HepG2 (cell line): ENCODE data around the gene PTGER3. TPM values are rescaled to one million over a fixed set of nuclear protein-coding genes. Genes with fewer than 3 reads are reported as not detected.

Source experiments
- ATAC-seq: fragments of 200-7000 bp; cut with Tn5 transposase; 3 replicates; pipeline ENCODE4 v1.9.1; 2020; ENCODE audit warnings: mild to moderate bottlenecking, moderate library complexity
- BruUV-seq: library from RNA; stranded (reverse); fragments of 400-500 nt; replicated peaks from 2 replicates; lab custom pipeline; 2021; lab: Mats Ljungman, UMichigan
- CTCF ChIA-PET: fragments of 300-600 bp; formaldehyde crosslinking; extraction: SDS; loops from one replicate; lab custom pipeline; 2021; ENCODE audit warnings: low total read pairs, inconsistent platforms, low intra/inter-chr PET ratio; lab: Yijun Ruan, JAX
- POLR2A ChIA-PET: fragments of 350-600 bp; sonication (Branson Sonifier 250); formaldehyde crosslinking; loops from one replicate; lab custom pipeline; 2020; ENCODE audit warnings: antibody characterized with exemption, inconsistent platforms; lab: Yijun Ruan, JAX
- DNase-seq: peaks from one replicate; pipeline ENCODE4 v3.0.0-alpha.2; 2015; ENCODE audit warnings: low spot score
- FAIRE-seq: peaks from 3 replicates; lab custom pipeline; 2011; peaks lifted over from hg19 to GRCh38; lab: Jason Lieb, UNC
- H2AFZ ChIP-seq: one replicate; pipeline ENCODE4 v1.6.1; 2011; ENCODE audit warnings: low read length, inconsistent platforms
- H3K27ac ChIP-seq: fragments of 300-600 bp; 3 replicates; pipeline ENCODE4 v1.8.0; 2011; ENCODE audit warnings: mixed run types, mild to moderate bottlenecking, mixed read lengths, low read length, inconsistent platforms; ENCODE audit not compliant: insufficient read depth; ENCODE audit errors: extremely low read length
- H3K27me3 ChIP-seq, 2 experiments: fragments of 200-600 bp in 1 of 2; 2 replicates in 1 of 2; 3 replicates in 1 of 2; pipeline versions ENCODE4 v1.6.0 to v1.8.0; 2011; ENCODE audit warnings: low read length in 2 of 2, mild to moderate bottlenecking in 2 of 2, moderate library complexity in 2 of 2, inconsistent platforms in 1 of 2; ENCODE audit not compliant: insufficient read depth in 2 of 2, control insufficient read depth in 1 of 2
- H3K36me3 ChIP-seq, 2 experiments: fragments of 200-600 bp in 1 of 2; replicated peaks in 1 of 2; 2 replicates in 1 of 2; 3 replicates in 1 of 2; pipeline versions ENCODE4 v1.5.1 to v1.8.0; 2011; ENCODE audit warnings: low read length in 2 of 2, inconsistent platforms in 1 of 2; ENCODE audit not compliant: insufficient read depth in 2 of 2, control insufficient read depth in 1 of 2
- H3K4me1 ChIP-seq: 2 replicates; pipeline ENCODE4 v1.5.1; 2012; ENCODE audit warnings: low read length, inconsistent platforms; ENCODE audit not compliant: insufficient read depth
- H3K4me2 ChIP-seq: 2 replicates; pipeline ENCODE4 v1.6.0; 2011; ENCODE audit warnings: low read depth, low read length, inconsistent platforms
- H3K4me3 ChIP-seq, 3 experiments: fragments of 200-600 bp in 1 of 3; sonication (generic), shearing (Covaris generic) in 1 of 3; replicated peaks in 1 of 3; 2 replicates each; pipeline ENCODE4 v1.5.1; 2011 to 2016; ENCODE audit warnings: low read length in 3 of 3, inconsistent platforms in 2 of 3, low read depth in 2 of 3, mild to moderate bottlenecking in 2 of 3, control low read depth in 1 of 3, mixed read lengths in 1 of 3; ENCODE audit not compliant: insufficient read depth in 1 of 3
- H3K79me2 ChIP-seq: one replicate; pipeline ENCODE4 v1.6.1; 2011; ENCODE audit warnings: low read length, inconsistent platforms; ENCODE audit not compliant: insufficient read depth
- H3K9ac ChIP-seq: 2 replicates; pipeline ENCODE4 v1.6.0; 2011; ENCODE audit warnings: mild to moderate bottlenecking, low read depth, low read length, inconsistent platforms; ENCODE audit not compliant: insufficient read depth
- H3K9me3 ChIP-seq: 2 replicates; pipeline ENCODE4 v1.5.1; 2012; ENCODE audit warnings: mild to moderate bottlenecking, low read length
- H4K20me1 ChIP-seq: 2 replicates; pipeline ENCODE4 v1.6.0; 2011; ENCODE audit warnings: inconsistent platforms, mild to moderate bottlenecking, low read length, moderate library complexity; ENCODE audit not compliant: insufficient read depth
- DNMT1 ChIP-seq: sonication (generic); formaldehyde crosslinking; IDR thresholded peaks from 2 replicates; pipeline ENCODE4 v1.5.1; 2020; ENCODE audit warnings: mild to moderate bottlenecking, missing genetic modification reagents
- KDM5B ChIP-seq: sonication (generic); formaldehyde crosslinking; IDR thresholded peaks from 2 replicates; pipeline ENCODE4 v1.4.0; 2020; ENCODE audit warnings: missing genetic modification reagents, mild to moderate bottlenecking, borderline replicate concordance
- NR1H2 ChIP-seq: sonication (generic); formaldehyde crosslinking; IDR thresholded peaks from 2 replicates; pipeline ENCODE4 v1.8.1; 2022; ENCODE audit warnings: low read depth, missing genetic modification reagents, borderline replicate concordance
- POLR2A ChIP-seq, 2 experiments: IDR thresholded peaks; 2 replicates each; pipeline ENCODE4 v1.6.1; 2011; ENCODE audit warnings: low read depth in 2 of 2, low read length in 2 of 2, mild to moderate bottlenecking in 1 of 2, moderate library complexity in 1 of 2; ENCODE audit not compliant: insufficient read depth in 1 of 2
- RBM22 ChIP-seq: fragments of 200-400 bp; formaldehyde crosslinking; optimal IDR thresholded peaks from 2 replicates; pipeline ENCODE3; 2017; ENCODE audit warnings: mild to moderate bottlenecking, low read length, moderate library complexity
- SOX5 ChIP-seq: IDR thresholded peaks from 2 replicates; pipeline ENCODE4 v1.6.1; 2016; ENCODE audit warnings: borderline replicate concordance
- STAG1 ChIP-seq: sonication (generic); formaldehyde crosslinking; IDR thresholded peaks from 2 replicates; pipeline ENCODE4 v1.4.0; 2020; ENCODE audit warnings: missing genetic modification reagents
- TCF7 ChIP-seq: sonication (generic); IDR thresholded peaks from 2 replicates; pipeline ENCODE4 v1.6.1; 2016; ENCODE audit warnings: antibody characterized with exemption, low read depth
- ZNF17 ChIP-seq: sonication (generic); formaldehyde crosslinking; IDR thresholded peaks from 2 replicates; pipeline ENCODE4 v1.5.0; 2020; ENCODE audit warnings: mild to moderate bottlenecking, missing genetic modification reagents
- ZNF207 ChIP-seq: fragments of 450-650 bp; IDR thresholded peaks from 2 replicates; pipeline ENCODE4 v1.6.1; 2016; ENCODE audit warnings: antibody characterized with exemption, borderline replicate concordance
- ZNF674 ChIP-seq: sonication (generic); formaldehyde crosslinking; IDR thresholded peaks from 2 replicates; pipeline ENCODE4 v1.5.0; 2020; ENCODE audit warnings: low read depth, mild to moderate bottlenecking, missing genetic modification reagents
- WGBS: methylation state at CpG from one replicate; pipeline ENCODE4 v1.1.6; 2017; ENCODE audit warnings: low lambda C conversion rate; 5-methylcytosine and 5-hydroxymethylcytosine counted together
- in situ Hi-C: cut with HindIII; loops from 2 replicates; pipeline ENCODE4 v1.10.0; 2017; ENCODE audit warnings: low pct_unique_long_range_greater_than_20kb; ENCODE audit not compliant: extremely low pct_ligation_motif_present
- intact Hi-C: fragments of 100-400 bp; cut with micrococcal nuclease; formaldehyde crosslinking; loops from one replicate; pipeline ENCODE4 v1.10.0; 2022; ENCODE audit not compliant: unreplicated experiment
- polyA plus RNA-seq, 8 experiments: library from polyadenylated mRNA; depleted of rRNA in 3 of 8; stranded (reverse) in 7 of 8; unstranded in 1 of 8; fragments of >200 nt; fragmentation: Illumina TruSeq in 4 of 8; extraction: Trizol in 4 of 8; gene quantifications; 2 replicates each; pipeline versions ENCODE4 v1.2.1 to v1.2.3, GENCODE V29; 2011 to 2016; ENCODE audit warnings: low read depth in 4 of 8, missing spikeins in 1 of 8, mixed read lengths in 1 of 8; ENCODE audit not compliant: insufficient read depth in 1 of 8
- total RNA-seq, 5 experiments: library from RNA; depleted of rRNA; stranded (reverse); fragments of >200 nt; fragmentation: Illumina TruSeq; extraction: Trizol; gene quantifications; 2 replicates each; pipeline ENCODE4 v1.2.3, GENCODE V29; 2016; ENCODE audit warnings: low read depth in 1 of 5
- TF ChIP-seq, protein P1 (sequence below): sonication (generic); formaldehyde crosslinking; IDR thresholded peaks from 2 replicates; pipeline ENCODE4 v1.5.0; 2020; ENCODE audit warnings: mild to moderate bottlenecking, missing genetic modification reagents, moderate library complexity
- TF ChIP-seq, protein P2 (sequence below): IDR thresholded peaks from 2 replicates; pipeline ENCODE4 v1.6.1; 2018; ENCODE audit warnings: missing genetic modification reagents

Gene PTGER3
- total and polyA plus RNA-seq, 2 of the 13 experiments (the other 11 are each of a cell fraction or from before 2014, with no cell fraction given) = 0.01 TPM; not detected in 1

DNA sequence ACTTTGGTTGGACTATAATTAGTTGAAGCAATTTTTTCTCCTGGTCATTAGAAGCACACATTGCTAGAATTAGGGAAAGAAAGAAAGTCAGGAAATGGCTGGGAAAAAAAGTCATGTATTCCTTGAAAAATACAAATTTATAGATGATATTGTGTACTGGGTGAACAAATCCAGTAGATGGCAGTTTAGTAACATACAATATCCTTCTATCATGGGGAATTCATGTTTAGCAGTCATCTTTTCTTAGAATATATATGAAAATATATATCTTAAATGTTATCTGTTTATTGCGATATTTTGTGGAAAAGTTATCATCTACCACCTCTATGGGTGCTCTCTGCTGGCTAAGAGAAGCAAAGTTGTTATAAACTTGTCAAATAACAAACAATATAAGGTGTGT is 46.3 kb upstream of the PTGER3 start:
- Histone ChIP-seq H3K36me3 (no peaks in the 10 kb centered on the region), H3K27me3 (no peaks in the 10 kb centered on the region), H2AFZ (no peak overlapping the region), H3K9ac (no peak overlapping the region), H3K4me2 (no peak overlapping the region), H3K27ac (no peak overlapping the region), H3K79me2 (no peaks in the 10 kb centered on the region), H4K20me1 (no peaks in the 10 kb centered on the region), H3K4me1 (no peaks in the 10 kb centered on the region), H3K4me3 (no peak overlapping the region), H3K9me3 (no peaks in the 10 kb centered on the region)
- no TSS peak for BruUV-seq
- 20% methylated on average over 1 of the region's 1 CpG for WGBS
- intact Hi-C loops (loop anchor here (5.0 kb wide), 1 partner anchor 428 kb away; no protein-coding TSS in a partner anchor), in situ Hi-C loops (loop anchor here (25.0 kb wide), 1 partner anchor 943 kb away; no protein-coding TSS in a partner anchor)
- TF ChIP-seq, protein P1, sequence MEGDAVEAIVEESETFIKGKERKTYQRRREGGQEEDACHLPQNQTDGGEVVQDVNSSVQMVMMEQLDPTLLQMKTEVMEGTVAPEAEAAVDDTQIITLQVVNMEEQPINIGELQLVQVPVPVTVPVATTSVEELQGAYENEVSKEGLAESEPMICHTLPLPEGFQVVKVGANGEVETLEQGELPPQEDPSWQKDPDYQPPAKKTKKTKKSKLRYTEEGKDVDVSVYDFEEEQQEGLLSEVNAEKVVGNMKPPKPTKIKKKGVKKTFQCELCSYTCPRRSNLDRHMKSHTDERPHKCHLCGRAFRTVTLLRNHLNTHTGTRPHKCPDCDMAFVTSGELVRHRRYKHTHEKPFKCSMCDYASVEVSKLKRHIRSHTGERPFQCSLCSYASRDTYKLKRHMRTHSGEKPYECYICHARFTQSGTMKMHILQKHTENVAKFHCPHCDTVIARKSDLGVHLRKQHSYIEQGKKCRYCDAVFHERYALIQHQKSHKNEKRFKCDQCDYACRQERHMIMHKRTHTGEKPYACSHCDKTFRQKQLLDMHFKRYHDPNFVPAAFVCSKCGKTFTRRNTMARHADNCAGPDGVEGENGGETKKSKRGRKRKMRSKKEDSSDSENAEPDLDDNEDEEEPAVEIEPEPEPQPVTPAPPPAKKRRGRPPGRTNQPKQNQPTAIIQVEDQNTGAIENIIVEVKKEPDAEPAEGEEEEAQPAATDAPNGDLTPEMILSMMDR (CRISPR knock-in tag) = peak; percentile 18; the same call in 1 of the 2 replicates
- TF ChIP-seq STAG1 (CRISPR knock-in tag) (peak; percentile 60), RBM22 (no peak)
- ATAC-seq (no peak), FAIRE-seq (no peak), DNase-seq (no peak)
- CTCF ChIA-PET = interaction anchor here (1.1 to 1.5 kb wide), 2 partner anchors 428 to 943 kb away, joined by 3 to 4 read pairs; no protein-coding TSS in a partner anchor
- POLR2A ChIA-PET = interaction anchor here (1.7 kb wide), 1 partner anchor 13 kb away, joined by 4 read pairs; the partner anchor contains the start of gene ZRANB2

DNA sequence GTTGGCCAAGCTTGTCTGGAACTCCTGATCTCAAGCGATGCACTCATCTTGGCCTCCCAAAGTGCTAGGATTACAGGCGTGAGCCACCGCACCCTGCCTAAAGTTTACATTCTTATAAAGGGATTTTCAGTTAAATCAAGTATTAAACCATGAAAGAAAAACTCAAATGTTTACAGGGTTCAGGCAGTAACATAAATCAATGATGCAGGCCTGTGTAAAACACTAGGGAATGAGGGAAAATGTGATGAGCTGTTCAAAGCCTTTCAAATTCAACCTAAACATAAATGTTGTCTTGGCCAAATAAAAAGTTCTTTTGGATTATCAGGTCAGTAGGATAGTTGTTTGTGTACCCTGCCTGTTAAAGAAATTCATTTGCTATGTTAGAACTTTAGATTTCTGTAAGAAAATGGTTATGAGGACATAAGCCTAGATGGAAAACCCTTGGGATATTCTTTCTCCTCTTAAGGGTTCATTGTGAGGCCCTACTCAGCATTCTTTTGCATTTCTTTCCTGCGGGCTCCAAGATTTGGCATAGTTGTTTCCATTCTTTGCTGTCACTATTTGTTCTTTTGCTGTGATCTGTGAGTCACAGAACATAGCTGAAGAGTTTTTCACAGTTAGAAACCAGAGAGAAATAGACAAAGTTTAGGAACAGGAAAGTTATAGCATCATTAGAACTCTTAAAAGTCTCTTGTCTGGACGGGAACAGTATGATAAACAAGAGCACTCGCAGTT is 42.1 kb upstream of the PTGER3 start:
- no peaks in the 10 kb centered on the region for H4K20me1 ChIP-seq
- H3K79me2 ChIP-seq = no peaks in the 10 kb centered on the region
- H3K36me3 ChIP-seq = no peaks in the 10 kb centered on the region
- H3K4me1 ChIP-seq = no peaks in the 10 kb centered on the region
- ATAC-seq (no peak), DNase-seq (no peak), FAIRE-seq (no peak)
- no peaks in the 10 kb centered on the region for H3K27me3 ChIP-seq
- H2AFZ ChIP-seq = no peak overlapping the region
- no TSS peak for BruUV-seq
- no peak overlapping the region for H3K4me2 ChIP-seq
- CTCF ChIA-PET = no interaction called here
- no peak overlapping the region for H3K4me3 ChIP-seq
- POLR2A ChIA-PET = no interaction called here
- in situ Hi-C loops (loop anchor here (10.0 to 25.0 kb wide), 2 partner anchors 885 to 948 kb away; partner anchors contain the start of gene LRRC40), intact Hi-C loops (loop anchor here (2.0 to 10.0 kb wide), 3 partner anchors 53 to 1395 kb away; no protein-coding TSS in a partner anchor)
- WGBS = 40% methylated on average over 6 of the region's 6 CpGs
- H3K27ac ChIP-seq = no peak overlapping the region
- H3K9ac ChIP-seq = no peak overlapping the region
- H3K9me3 ChIP-seq = no peaks in the 10 kb centered on the region
- no peak for TF ChIP-seq NR1H2
- TF ChIP-seq POLR2A (IDR thresholded peaks at IDR 0.05; ENCODE audit: insufficient read depth in 1 of 2, low read depth in 2 of 2, low read length in 2 of 2) = no peak
- TF ChIP-seq, protein P2, sequence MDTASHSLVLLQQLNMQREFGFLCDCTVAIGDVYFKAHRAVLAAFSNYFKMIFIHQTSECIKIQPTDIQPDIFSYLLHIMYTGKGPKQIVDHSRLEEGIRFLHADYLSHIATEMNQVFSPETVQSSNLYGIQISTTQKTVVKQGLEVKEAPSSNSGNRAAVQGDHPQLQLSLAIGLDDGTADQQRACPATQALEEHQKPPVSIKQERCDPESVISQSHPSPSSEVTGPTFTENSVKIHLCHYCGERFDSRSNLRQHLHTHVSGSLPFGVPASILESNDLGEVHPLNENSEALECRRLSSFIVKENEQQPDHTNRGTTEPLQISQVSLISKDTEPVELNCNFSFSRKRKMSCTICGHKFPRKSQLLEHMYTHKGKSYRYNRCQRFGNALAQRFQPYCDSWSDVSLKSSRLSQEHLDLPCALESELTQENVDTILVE (CRISPR knock-in tag) = no peak
- no peak for TF ChIP-seq SOX5 (CRISPR knock-in tag)
- no peak for TF ChIP-seq ZNF674 (CRISPR knock-in tag)
- no peak for TF ChIP-seq TCF7
- no peak for TF ChIP-seq ZNF17 (CRISPR knock-in tag)
- no peak for TF ChIP-seq DNMT1 (CRISPR knock-in tag)
- no peak for TF ChIP-seq KDM5B
- no peak for TF ChIP-seq ZNF207
